ENCODE measurements around the gene PKD2L1. TPM values are rescaled to one million over a fixed set of nuclear protein-coding genes. Genes with fewer than 3 reads are reported as not detected.

PKD2L1 gene
- total and polyA plus RNA-seq, 2 donors, result 0.19 to 6.1 TPM

DNA sequence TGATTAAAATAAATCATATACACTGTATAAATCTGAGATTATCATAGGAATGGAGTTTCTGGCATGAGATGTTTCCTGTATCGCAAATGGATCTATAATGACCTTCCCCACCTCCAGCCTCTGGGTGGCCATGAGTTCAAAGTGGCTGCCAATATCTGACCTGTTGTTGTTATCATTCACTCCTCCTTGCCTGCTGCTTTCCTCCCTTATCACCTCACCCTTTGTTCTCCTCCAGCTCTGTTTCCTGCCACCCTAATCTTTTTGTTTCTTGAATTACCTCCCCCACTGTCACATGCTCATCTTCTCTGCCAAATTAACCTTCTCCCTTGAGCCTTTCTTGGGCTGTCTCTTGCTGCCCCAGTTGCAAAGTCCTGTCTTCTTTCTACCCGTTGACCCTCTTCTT, 29.0 kb upstream of the PKD2L1 start:
- H3K27me3 ChIP-seq (ENCODE audit: control insufficient read depth in 2 of 2, insufficient read depth in 1 of 2, low read length in 1 of 2), result no peaks in the 10 kb centered on the region
- peaks cover 28 to 84% of the 10 kb centered on the region in 2 donors for H3K36me3 ChIP-seq (ENCODE audit: control insufficient read depth in 2 of 2, insufficient read depth in 2 of 2, low read length in 1 of 2)
- no peaks in the 10 kb centered on the region for H3K9me3 ChIP-seq (ENCODE audit: control insufficient read depth in 2 of 2, insufficient read depth in 1 of 2, low read length in 1 of 2)
- H3K4me1 ChIP-seq (ENCODE audit: control insufficient read depth in 2 of 2, insufficient read depth in 2 of 2, low read length in 2 of 2), result peaks cover 0 to 5% of the 10 kb centered on the region in 2 donors
- 96% methylated on average over 2 of the region's 2 CpGs for WGBS
- no peak overlapping the region for H3K4me3 ChIP-seq (ENCODE audit: low read length in 2 of 2)
- DNase-seq (ENCODE audit: low read depth in 6 of 9, low spot score in 9 of 9), result no peak
- peak overlapping the region in 1 of 2 donors; percentile 15 for H3K27ac ChIP-seq (ENCODE audit: low read depth in 1 of 2, low read length in 1 of 2)

DNA sequence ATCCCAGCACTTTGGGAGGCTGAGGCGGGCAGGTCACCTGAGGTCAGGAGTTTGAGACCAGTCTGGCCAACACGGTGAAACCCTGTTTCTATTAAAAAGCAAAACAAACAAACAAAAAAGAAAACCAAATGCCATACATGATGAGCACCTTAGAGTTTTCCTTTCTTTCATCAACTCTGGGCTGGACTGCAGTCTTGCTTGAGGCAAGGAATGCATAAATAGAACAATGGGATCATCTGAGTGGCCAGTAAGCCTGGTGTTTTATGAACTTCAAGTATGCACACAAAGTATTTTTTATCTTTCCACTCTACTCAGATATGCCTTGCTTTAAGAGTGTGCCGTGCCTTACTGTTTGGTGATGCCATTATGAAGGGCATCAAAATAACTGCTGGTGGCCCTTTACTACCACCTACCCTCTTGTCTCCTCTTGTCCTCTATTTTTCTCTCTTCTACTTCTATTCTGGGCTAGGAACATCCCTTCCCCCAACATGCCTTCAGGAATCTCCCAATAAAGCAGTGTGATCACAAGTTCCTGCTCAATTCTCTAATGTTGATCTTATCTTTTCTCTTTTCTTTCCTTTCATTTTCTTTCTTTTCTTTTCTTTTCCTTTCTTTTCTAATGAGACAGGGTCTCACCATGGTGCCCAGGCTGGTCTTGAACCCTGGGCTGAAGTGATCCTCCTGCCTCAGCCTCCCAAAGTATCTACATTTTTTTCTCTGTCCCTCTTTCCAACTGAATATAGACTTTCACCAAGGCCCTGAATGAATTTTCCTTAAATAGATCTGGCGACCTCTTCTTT, 27.2 kb upstream of the PKD2L1 start:
- no peak for DNase-seq (ENCODE audit: low read depth in 6 of 9, low spot score in 9 of 9)
- H3K27me3 ChIP-seq (ENCODE audit: control insufficient read depth in 2 of 2, insufficient read depth in 1 of 2, low read length in 1 of 2), result no peaks in the 10 kb centered on the region
- peaks cover 32 to 87% of the 10 kb centered on the region in 2 donors for H3K36me3 ChIP-seq (ENCODE audit: control insufficient read depth in 2 of 2, insufficient read depth in 2 of 2, low read length in 1 of 2)
- 97% methylated on average over 4 of the region's 4 CpGs for WGBS
- H3K9me3 ChIP-seq (ENCODE audit: control insufficient read depth in 2 of 2, insufficient read depth in 1 of 2, low read length in 1 of 2), result no peaks in the 10 kb centered on the region
- H3K4me1 ChIP-seq (ENCODE audit: control insufficient read depth in 2 of 2, insufficient read depth in 2 of 2, low read length in 2 of 2), result peaks cover 0 to 5% of the 10 kb centered on the region in 2 donors
- H3K27ac ChIP-seq (ENCODE audit: low read depth in 1 of 2, low read length in 1 of 2), result no peak overlapping the region
- H3K4me3 ChIP-seq (ENCODE audit: low read length in 2 of 2), result no peak overlapping the region

DNA sequence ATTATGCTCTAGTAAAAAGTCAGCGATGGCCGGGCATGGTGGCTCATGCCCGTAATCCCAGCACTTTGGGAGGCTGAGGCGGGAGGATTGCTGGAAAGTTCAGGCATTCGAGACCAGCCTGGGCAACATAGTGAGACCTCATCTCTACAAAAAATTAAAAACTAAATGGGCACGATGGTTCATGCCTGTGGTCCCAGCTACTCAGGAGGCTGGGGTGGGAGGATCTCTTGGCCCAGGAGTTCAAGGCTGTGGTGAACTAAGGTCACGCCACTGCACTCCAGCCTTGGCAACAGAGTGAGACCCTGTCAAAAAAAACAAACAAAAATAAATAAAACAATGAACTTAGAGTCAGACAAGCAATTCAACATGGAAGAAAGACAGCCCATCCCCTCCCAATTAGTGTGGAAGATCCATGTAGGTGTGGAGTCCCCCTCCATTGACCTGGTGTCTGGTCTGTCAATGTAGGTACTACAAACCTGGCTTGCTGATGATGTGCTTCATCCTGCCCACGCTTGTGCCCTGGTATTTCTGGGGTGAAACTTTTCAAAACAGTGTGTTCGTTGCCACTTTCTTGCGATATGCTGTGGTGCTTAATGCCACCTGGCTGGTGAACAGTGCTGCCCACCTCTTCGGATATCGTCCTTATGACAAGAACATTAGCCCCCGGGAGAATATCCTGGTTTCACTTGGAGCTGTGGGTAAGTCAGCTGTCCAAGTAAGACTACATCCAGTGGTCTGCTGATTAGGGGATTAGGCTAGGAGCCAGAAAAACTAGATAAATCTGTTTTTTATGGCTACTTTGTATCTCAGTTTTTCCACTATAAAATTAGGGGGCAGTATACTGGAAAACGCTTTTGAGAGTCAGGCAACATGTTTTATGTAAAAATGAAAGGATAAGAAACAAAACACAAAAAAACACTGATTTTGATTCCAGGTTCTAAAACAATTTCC, 26.3 kb upstream of the PKD2L1 start:
- H3K36me3 ChIP-seq (ENCODE audit: control insufficient read depth in 2 of 2, insufficient read depth in 2 of 2, low read length in 1 of 2), result peaks cover 38 to 89% of the 10 kb centered on the region in 2 donors
- H3K4me3 ChIP-seq (ENCODE audit: low read length in 2 of 2), result no peak overlapping the region
- H3K9me3 ChIP-seq (ENCODE audit: control insufficient read depth in 2 of 2, insufficient read depth in 1 of 2, low read length in 1 of 2), result no peaks in the 10 kb centered on the region
- H3K4me1 ChIP-seq (ENCODE audit: control insufficient read depth in 2 of 2, insufficient read depth in 2 of 2, low read length in 2 of 2), result peaks cover 0 to 5% of the 10 kb centered on the region in 2 donors
- H3K27me3 ChIP-seq (ENCODE audit: control insufficient read depth in 2 of 2, insufficient read depth in 1 of 2, low read length in 1 of 2), result no peaks in the 10 kb centered on the region
- 97% methylated on average over 14 of the region's 14 CpGs for WGBS
- H3K27ac ChIP-seq (ENCODE audit: low read depth in 1 of 2, low read length in 1 of 2), result no peak overlapping the region
- DNase-seq (ENCODE audit: low read depth in 6 of 9, low spot score in 9 of 9), result no peak

DNA sequence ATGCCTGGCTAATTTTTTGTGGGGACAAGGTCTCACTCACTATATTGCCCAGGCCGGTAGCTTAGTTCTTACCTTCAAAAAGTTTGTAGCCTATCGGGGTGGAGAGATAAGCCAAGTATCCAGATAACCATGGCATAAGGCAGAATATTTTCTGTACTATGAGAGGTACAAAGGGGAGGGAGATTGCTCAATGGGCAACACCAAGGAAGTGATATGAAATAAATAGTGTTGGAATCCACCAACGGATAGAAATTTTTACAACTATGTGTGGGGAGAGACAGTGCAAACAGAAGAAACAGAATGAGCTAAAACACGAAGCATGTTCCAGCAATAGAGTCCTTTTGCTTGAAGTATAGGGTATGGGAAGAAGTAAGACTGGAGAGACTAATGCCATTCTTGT, 25.1 kb upstream of the PKD2L1 start:
- DNase-seq (ENCODE audit: low read depth in 6 of 9, low spot score in 9 of 9), result no peak
- H3K4me3 ChIP-seq (ENCODE audit: low read length in 2 of 2), result no peak overlapping the region
- no peaks in the 10 kb centered on the region for H3K27me3 ChIP-seq (ENCODE audit: control insufficient read depth in 2 of 2, insufficient read depth in 1 of 2, low read length in 1 of 2)
- WGBS, result 98% methylated on average over 4 of the region's 4 CpGs
- H3K4me1 ChIP-seq (ENCODE audit: control insufficient read depth in 2 of 2, insufficient read depth in 2 of 2, low read length in 2 of 2), result peaks cover 5 to 15% of the 10 kb centered on the region in 2 donors
- H3K27ac ChIP-seq (ENCODE audit: low read depth in 1 of 2, low read length in 1 of 2), result no peak overlapping the region
- no peaks in the 10 kb centered on the region for H3K9me3 ChIP-seq (ENCODE audit: control insufficient read depth in 2 of 2, insufficient read depth in 1 of 2, low read length in 1 of 2)
- H3K36me3 ChIP-seq (ENCODE audit: control insufficient read depth in 2 of 2, insufficient read depth in 2 of 2, low read length in 1 of 2), result peaks cover 34 to 89% of the 10 kb centered on the region in 2 donors

DNA sequence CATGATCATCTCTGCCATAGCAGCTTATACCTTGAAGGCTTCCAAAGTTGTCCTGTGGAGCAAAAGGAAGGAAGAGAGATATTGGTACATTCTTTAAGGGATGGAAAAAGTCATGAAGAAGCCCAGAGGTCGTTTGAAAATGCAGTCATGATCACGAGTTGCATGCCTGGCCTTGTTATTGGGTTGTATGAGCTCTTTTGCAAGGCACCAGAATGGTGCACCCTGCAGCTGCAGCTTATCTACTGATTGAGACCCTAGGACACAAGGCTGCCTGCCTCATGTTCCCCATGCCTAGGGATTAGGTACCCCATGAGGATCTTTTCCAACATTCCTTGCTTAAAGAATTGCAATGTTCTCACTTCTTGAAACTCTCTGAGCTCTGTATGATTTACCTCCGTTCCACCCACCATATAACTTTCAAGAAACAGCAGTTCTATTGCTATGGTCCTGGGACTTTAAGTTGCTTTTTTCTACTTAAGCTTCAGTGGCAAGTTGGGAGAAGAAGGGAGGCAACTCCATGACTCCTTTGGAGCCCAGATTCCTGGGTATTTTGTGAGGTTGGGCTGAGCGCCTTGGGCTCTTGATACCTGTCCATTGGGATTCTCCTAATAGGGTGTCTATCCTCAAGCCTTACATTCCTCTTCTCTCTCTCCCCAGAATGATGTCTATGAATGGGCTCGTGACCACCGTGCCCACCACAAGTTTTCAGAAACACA, 23.9 kb upstream of the PKD2L1 start:
- 97% methylated on average over 6 of the region's 6 CpGs for WGBS
- peaks cover 33 to 85% of the 10 kb centered on the region in 2 donors for H3K36me3 ChIP-seq (ENCODE audit: control insufficient read depth in 2 of 2, insufficient read depth in 2 of 2, low read length in 1 of 2)
- H3K4me3 ChIP-seq (ENCODE audit: low read length in 2 of 2), result no peak overlapping the region

DNA sequence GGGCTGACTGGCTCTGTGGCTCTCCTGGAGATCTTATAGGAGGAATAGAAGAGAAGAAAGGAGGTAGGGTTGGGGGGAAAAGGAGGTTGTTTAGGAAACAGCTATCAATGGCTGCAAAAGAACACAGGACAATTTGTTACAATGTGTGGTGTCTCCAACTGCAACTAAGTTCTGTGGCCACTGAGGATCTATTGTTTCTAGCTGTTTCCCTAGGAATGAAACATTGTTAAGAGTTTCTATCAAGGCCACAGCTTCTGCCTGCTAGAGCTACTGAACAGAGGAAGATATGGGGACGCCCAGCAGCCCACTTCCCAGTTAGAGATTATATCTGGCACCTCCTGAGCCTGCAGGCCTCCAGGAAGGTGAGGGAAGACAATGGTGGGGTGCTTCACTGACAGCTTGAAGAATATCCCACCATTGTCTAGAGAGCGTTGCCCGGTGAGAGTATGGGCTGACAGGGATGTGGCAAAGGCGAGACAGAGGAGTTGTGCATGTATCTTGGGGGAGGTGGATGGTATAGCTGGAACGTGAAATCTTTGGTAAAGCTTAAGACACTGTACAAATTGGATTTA, 21.0 kb upstream of the PKD2L1 start:
- H3K36me3 ChIP-seq (ENCODE audit: control insufficient read depth in 2 of 2, insufficient read depth in 2 of 2, low read length in 1 of 2), result peaks cover 28 to 64% of the 10 kb centered on the region in 2 donors
- H3K4me3 ChIP-seq (ENCODE audit: low read length in 2 of 2), result no peak overlapping the region
- no peaks in the 10 kb centered on the region for H3K9me3 ChIP-seq (ENCODE audit: control insufficient read depth in 2 of 2, insufficient read depth in 1 of 2, low read length in 1 of 2)
- H3K27ac ChIP-seq (ENCODE audit: low read depth in 1 of 2, low read length in 1 of 2), result no peak overlapping the region
- H3K4me1 ChIP-seq (ENCODE audit: control insufficient read depth in 2 of 2, insufficient read depth in 2 of 2, low read length in 2 of 2), result peaks cover 24 to 39% of the 10 kb centered on the region in 2 donors
- H3K27me3 ChIP-seq (ENCODE audit: control insufficient read depth in 2 of 2, insufficient read depth in 1 of 2, low read length in 1 of 2), result peaks cover 0 to 9% of the 10 kb centered on the region in 2 donors
- DNase-seq (ENCODE audit: low read depth in 6 of 9, low spot score in 9 of 9), result no peak
- 96% methylated on average over 5 of the region's 5 CpGs for WGBS

More for the DNA sequence above, 23.9 kb upstream of the PKD2L1 start:
- DNase-seq (ENCODE audit: low read depth in 6 of 9, low spot score in 9 of 9), result no peak
- Histone ChIP-seq H3K27ac (ENCODE audit: low read depth in 1 of 2, low read length in 1 of 2) (no peak overlapping the region), H3K4me1 (ENCODE audit: control insufficient read depth in 2 of 2, insufficient read depth in 2 of 2, low read length in 2 of 2) (peaks cover 14 to 21% of the 10 kb centered on the region in 2 donors), H3K27me3 (ENCODE audit: control insufficient read depth in 2 of 2, insufficient read depth in 1 of 2, low read length in 1 of 2) (no peaks in the 10 kb centered on the region), H3K9me3 (ENCODE audit: control insufficient read depth in 2 of 2, insufficient read depth in 1 of 2, low read length in 1 of 2) (no peaks in the 10 kb centered on the region)

DNA sequence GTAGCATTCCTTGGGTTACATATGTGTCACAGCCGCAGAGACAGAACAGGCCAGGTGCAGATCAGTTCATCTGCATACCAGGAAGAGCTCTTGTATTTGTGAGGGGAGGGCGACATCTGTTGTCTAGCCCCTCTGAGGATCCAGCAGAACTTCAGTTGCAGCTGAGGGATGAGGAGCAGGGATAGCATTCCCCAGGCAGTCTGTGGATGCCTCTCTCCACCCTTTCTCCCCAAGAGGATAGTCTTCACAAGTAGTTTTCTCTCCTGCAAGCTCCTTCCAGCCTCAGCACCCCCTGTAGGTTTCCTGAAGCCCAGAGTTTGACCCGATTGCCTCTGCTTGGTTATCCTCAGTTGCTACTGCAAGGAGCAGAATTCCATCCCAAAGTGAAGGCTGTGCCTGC, 19.6 kb upstream of the PKD2L1 start:
- peaks cover 24 to 46% of the 10 kb centered on the region in 2 donors for H3K4me1 ChIP-seq (ENCODE audit: control insufficient read depth in 2 of 2, insufficient read depth in 2 of 2, low read length in 2 of 2)
- peaks cover 0 to 12% of the 10 kb centered on the region in 2 donors for H3K27me3 ChIP-seq (ENCODE audit: control insufficient read depth in 2 of 2, insufficient read depth in 1 of 2, low read length in 1 of 2)
- H3K27ac ChIP-seq (ENCODE audit: low read depth in 1 of 2, low read length in 1 of 2), result no peak overlapping the region
- DNase-seq (ENCODE audit: low read depth in 6 of 9, low spot score in 9 of 9), result peak in 1 of 9 donors; percentile 46
- WGBS, result 86% methylated on average over 3 of the region's 3 CpGs
- H3K9me3 ChIP-seq (ENCODE audit: control insufficient read depth in 2 of 2, insufficient read depth in 1 of 2, low read length in 1 of 2), result no peaks in the 10 kb centered on the region
- H3K36me3 ChIP-seq (ENCODE audit: control insufficient read depth in 2 of 2, insufficient read depth in 2 of 2, low read length in 1 of 2), result peaks cover 26 to 51% of the 10 kb centered on the region in 2 donors
- no peak overlapping the region for H3K4me3 ChIP-seq (ENCODE audit: low read length in 2 of 2)

DNA sequence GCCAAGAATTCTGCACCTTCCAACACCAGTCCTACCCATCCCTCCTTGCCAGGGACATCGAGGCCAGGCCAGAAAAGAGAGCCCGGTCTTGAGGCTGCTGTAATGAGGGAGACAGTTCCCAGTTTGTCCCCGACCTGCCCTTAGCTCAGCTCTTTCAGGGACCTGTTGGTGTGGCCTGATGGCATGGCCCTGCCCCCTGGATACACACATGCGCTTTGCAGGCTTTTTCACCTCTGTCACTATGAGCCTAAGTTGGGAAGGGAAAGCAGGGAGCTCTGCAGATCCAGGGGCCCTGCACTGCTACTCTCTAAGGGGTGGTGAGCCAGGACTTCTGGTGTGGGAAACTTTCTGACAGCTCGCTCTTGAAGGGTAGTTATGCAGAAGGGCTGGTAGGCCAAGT, 19.1 kb upstream of the PKD2L1 start:
- no peaks in the 10 kb centered on the region for H3K9me3 ChIP-seq (ENCODE audit: control insufficient read depth in 2 of 2, insufficient read depth in 1 of 2, low read length in 1 of 2)
- 89% methylated on average over 5 of the region's 5 CpGs for WGBS
- no peak for DNase-seq (ENCODE audit: low read depth in 6 of 9, low spot score in 9 of 9)
- H3K27ac ChIP-seq (ENCODE audit: low read depth in 1 of 2, low read length in 1 of 2), result no peak overlapping the region
- peaks cover 24 to 46% of the 10 kb centered on the region in 2 donors for H3K4me1 ChIP-seq (ENCODE audit: control insufficient read depth in 2 of 2, insufficient read depth in 2 of 2, low read length in 2 of 2)
- peaks cover 0 to 12% of the 10 kb centered on the region in 2 donors for H3K27me3 ChIP-seq (ENCODE audit: control insufficient read depth in 2 of 2, insufficient read depth in 1 of 2, low read length in 1 of 2)
- H3K4me3 ChIP-seq (ENCODE audit: low read length in 2 of 2), result peak overlapping the region in 1 of 2 donors; percentile 78
- H3K36me3 ChIP-seq (ENCODE audit: control insufficient read depth in 2 of 2, insufficient read depth in 2 of 2, low read length in 1 of 2), result peaks cover 26 to 45% of the 10 kb centered on the region in 2 donors
